ENCODE results near the gene TLR6. TPM values are rescaled to one million over a fixed set of nuclear protein-coding genes. Genes with fewer than 3 reads are reported as not detected.

TLR6 gene
- total and polyA plus RNA-seq, 11 donors: 0.15 to 9.8 (median 1.2) TPM

GRCh38 chr4:38846015-38846414, 10.6 kb downstream of the TLR6 start:
- H3K4me3 ChIP-seq: no peak overlapping the region
- no peak for TF ChIP-seq POLR2A (IDR thresholded peaks at IDR 0.05)
- no peak for TF ChIP-seq CTCF (IDR thresholded peaks at IDR 0.05)
- H3K9me3 ChIP-seq: peaks cover 0 to 2% (median 0%) of the 10 kb centered on the region in 12 donors
- peaks cover 0 to 4% (median 0%) of the 10 kb centered on the region in 12 donors for H3K4me1 ChIP-seq
- intact Hi-C loops (cut with DNase I): loop anchor here in 1 of 10 donors (10.0 kb wide), 1 partner anchor 81 kb away; no protein-coding TSS in a partner anchor
- no peak overlapping the region for H3K27ac ChIP-seq
- ATAC-seq (no peak), DNase-seq (no peak)
- no peaks in the 10 kb centered on the region for H3K36me3 ChIP-seq
- H3K27me3 ChIP-seq: no peaks in the 10 kb centered on the region
- WGBS, 4 donors: 78 to 99% (median 85%) methylated on average over 3 of the region's 3 CpGs

GRCh38 chr4:38842994-38843393, 13.6 kb downstream of the TLR6 start:
- H3K4me1 ChIP-seq: peaks cover 0 to 6% (median 0%) of the 10 kb centered on the region in 12 donors
- peaks cover 0 to 3% (median 0%) of the 10 kb centered on the region in 12 donors for H3K9me3 ChIP-seq
- no peaks in the 10 kb centered on the region for H3K36me3 ChIP-seq
- TF ChIP-seq POLR2A (IDR thresholded peaks at IDR 0.05): no peak
- TF ChIP-seq CTCF (IDR thresholded peaks at IDR 0.05): no peak
- H3K27me3 ChIP-seq: no peaks in the 10 kb centered on the region
- intact Hi-C loops (cut with DNase I): loop anchor here in 1 of 10 donors (10.0 kb wide), 1 partner anchor 78 kb away; no protein-coding TSS in a partner anchor
- no peak overlapping the region for H3K4me3 ChIP-seq
- no peak for ATAC-seq
- WGBS, 4 donors: 76 to 84% (median 79%) methylated on average over 4 of the region's 4 CpGs
- no peak overlapping the region for H3K27ac ChIP-seq
- no peak for DNase-seq

GRCh38 chr4:38837849-38838248, 18.8 kb downstream of the TLR6 start:
- ATAC-seq: no peak
- Histone ChIP-seq H3K27ac (no peak overlapping the region), H3K4me1 (peaks cover 0 to 10% (median 0%) of the 10 kb centered on the region in 12 donors), H3K9me3 (peaks cover 0 to 41% (median 18%) of the 10 kb centered on the region in 12 donors), H3K27me3 (no peaks in the 10 kb centered on the region), H3K36me3 (no peaks in the 10 kb centered on the region), H3K4me3 (no peak overlapping the region)
- TF ChIP-seq POLR2A (IDR thresholded peaks at IDR 0.05) (no peak), CTCF (IDR thresholded peaks at IDR 0.05) (no peak)
- WGBS, 4 donors: 44 to 55% (median 48%) methylated on average over 2 of the region's 2 CpGs
- intact Hi-C loops (cut with DNase I): no loop called here
- no peak for DNase-seq

DNA sequence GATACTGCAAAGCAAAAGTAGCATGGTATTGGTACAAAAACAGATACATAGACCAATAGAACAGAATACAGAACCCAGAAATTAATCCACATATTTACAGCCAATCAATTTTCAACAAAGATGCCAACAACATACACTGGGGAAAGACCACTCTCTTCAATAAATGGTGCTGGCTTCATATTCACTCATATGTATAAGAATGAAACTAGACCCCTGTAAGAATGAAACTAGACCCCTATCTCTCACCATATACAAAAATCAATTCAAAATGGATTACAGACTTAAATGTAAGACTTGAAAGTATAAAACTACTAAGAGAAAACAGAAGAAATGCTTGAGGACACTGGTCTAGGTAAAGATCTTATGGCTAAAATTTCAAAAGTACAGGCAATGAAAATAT, 19.3 kb downstream of the TLR6 start:
- ATAC-seq: no peak
- intact Hi-C loops (cut with DNase I): no loop called here
- DNase-seq: no peak

More for the DNA sequence above, 19.3 kb downstream of the TLR6 start:
- Histone ChIP-seq H3K4me3 (no peak overlapping the region), H3K27ac (no peak overlapping the region), H3K36me3 (no peaks in the 10 kb centered on the region), H3K27me3 (no peaks in the 10 kb centered on the region), H3K9me3 (peaks cover 0 to 41% (median 18%) of the 10 kb centered on the region in 12 donors), H3K4me1 (peaks cover 0 to 15% (median 0%) of the 10 kb centered on the region in 12 donors)
- no peak for TF ChIP-seq CTCF (IDR thresholded peaks at IDR 0.05)
- TF ChIP-seq POLR2A (IDR thresholded peaks at IDR 0.05): no peak

Measured in heart left ventricle (tissue), 16 donors.